Right forelimb (tissue), 1 donor: ENCODE data around the gene ZSWIM4.

ENCODE experiments used
- DNase-seq: peaks from one replicate; pipeline ENCODE4 v3.0.0-alpha.2; 2018

The ZSWIM4 gene

DNA sequence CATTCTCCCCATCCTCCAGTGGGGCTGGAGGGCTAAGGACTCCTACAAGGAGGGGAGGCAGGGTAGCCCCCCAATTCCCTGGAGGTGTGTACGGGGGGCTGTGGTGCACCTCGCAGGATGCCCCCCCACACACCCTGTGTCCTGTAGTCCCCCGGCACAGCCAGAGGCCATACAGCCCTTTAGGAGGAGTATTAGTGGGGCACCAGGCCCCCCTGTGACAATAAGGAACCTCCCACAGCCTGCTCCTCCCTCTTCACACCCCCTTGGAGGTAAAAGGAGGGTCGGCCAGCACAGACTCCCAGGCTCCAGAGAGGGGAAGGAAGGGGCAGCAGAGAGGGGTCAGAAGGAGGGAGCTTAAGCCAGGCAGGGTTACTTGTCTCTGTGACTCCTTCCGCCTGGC, 81.6 kb downstream of the ZSWIM4 start, which contains the start of gene NANOS3:
NANOS3 (plus strand) TSS at position 301 of the 400 bp plus-strand sequence. CDS start 115 bp downstream, outside the sequence.
- no peak for DNase-seq

DNA sequence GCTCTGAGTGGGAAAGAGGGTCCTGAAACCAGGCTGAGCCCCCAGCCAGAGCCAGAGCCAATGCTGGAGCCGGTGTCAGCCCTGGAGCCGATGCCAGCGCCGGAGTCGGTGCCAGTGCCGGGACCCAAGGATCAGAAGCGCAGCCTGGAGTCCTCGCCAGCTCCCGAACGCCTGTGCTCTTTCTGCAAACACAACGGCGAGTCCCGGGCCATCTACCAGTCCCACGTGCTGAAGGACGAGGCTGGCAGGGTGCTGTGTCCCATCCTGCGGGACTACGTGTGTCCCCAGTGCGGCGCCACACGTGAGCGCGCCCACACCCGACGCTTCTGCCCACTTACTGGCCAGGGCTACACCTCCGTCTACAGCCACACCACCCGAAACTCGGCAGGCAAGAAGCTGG, 82.1 kb downstream of the ZSWIM4 start:
- DNase-seq = no peak

DNA sequence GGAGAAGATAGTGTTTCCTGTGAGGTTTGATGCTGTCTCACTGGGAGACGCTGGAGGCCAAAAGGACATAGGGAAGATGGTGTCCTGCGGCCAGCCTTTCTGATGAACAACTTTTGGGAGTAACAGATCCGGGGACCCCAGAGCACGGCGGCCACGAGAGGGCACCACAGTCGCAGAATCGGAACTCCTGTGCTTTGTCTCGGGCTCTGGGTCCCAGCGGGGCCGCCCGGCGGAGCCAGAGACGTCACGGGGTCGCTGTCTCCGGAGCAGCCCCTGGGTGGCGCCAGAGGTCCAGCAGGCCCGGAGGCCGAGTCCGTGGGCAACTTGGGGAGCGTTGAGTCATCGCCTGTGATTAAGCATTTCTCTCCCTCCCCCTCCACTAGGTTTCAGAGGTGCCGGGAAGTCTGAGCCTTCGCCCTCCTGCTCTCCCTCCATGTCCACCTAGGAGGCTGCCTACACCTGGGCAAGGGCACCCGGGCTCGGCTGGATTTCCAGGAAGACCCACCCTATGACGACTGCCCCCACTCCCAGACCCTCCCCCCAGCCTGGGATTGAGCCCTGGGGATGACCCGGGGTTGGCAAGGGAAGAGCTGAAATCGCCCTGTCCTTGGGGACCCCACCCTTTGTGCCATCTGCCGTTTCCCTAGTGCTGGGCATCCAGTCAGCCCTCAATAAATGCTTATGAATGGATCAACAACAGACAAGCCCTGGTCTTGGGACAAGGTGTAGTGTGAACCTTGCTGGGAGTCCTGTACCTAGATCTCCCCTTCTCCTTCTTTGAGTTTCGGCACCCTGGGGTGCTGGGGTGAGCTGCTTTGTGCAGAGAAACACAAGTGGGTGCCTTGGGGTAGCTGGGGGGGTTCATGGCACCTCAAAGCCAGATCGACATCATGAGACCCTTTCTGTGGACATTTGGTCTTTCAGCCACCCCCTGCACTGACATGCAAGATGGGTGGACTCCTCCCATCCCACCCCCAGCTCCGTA, 85.1 kb downstream of the ZSWIM4 start:
- DNase-seq = peak; percentile 98

DNA sequence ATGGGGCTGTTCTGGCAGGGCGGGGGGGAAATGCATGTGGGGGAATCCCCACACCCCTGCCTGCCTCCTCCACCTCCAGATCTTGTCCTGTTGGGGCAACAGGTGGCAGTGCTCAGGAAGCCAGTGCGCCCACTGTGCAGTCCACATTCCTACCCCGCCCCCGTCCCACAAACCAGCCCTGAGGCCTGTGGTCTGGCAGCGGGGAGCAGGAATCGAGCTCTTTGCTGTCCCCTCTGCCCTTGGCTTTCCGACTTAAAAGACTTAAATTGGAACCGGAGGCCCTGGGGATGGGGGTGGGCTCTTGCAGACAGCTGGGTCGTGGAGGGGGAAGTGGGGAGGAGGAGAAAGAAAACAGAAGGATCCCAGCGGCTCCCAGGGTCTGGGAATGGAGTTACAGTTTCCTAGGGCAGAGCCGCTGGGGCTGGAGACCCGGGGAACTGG, 86.0 kb downstream of the ZSWIM4 start:
- peak; percentile 67 for DNase-seq
